Brain microvascular endothelial cell (primary cell): Measurements from ENCODE around the gene NECAB3.

Source experiments
- DNase-seq: peaks from one replicate; pipeline ENCODE4 v3.0.0-alpha.2; 2020
- H3K27ac ChIP-seq: fragments of 250-450 bp; sonication (Bioruptor Pico); 2 replicates; pipeline ENCODE4 v1.5.1; 2020; ENCODE audit warnings: mild to moderate bottlenecking, moderate library complexity
- H3K27me3 ChIP-seq: fragments of 250-450 bp; sonication (Bioruptor Pico); replicated peaks from 2 replicates; pipeline ENCODE4 v1.5.1; 2020; ENCODE audit warnings: mild to moderate bottlenecking
- H3K36me3 ChIP-seq: fragments of 250-450 bp; sonication (Bioruptor Pico); replicated peaks from 2 replicates; pipeline ENCODE4 v1.5.1; 2020; ENCODE audit warnings: mild to moderate bottlenecking
- H3K4me3 ChIP-seq: 2 replicates; pipeline ENCODE4 v1.5.1; 2011; ENCODE audit warnings: low read depth, mild to moderate bottlenecking, control low read depth, low read length, moderate library complexity
- in situ Hi-C: cut with HindIII; loops from 2 replicates; pipeline ENCODE4 v1.10.0; 2017; ENCODE audit warnings: low sequenced_read_pairs, low pct_ligation_motif_present
- TF ChIP-seq, protein P1 (sequence below): IDR thresholded peaks from 2 replicates; pipeline ENCODE4 v1.5.1; 2011; ENCODE audit warnings: low read depth, mild to moderate bottlenecking, moderate library complexity, low read length, control low read depth, inconsistent platforms; ENCODE audit errors: missing control alignments

Gene NECAB3

DNA sequence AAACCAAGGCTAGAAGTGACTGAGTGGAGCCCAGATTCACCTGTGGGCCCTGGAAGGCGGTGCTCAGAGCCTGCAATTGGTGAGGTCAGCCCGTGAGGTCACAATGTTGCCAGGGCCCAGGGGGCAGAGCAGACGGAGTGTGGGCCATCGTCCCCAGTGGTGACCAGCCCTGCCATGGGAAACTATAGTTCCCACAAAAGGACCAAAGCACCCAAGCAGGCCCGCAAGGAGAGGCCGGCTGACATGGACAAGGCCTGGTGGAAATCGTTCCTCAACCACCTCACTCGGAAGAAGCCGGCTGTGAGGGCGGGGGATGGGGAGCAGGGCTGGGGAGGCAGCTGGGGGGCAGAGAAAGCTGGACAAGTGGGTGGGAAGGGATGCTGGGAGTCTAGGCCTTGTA lies 12.1 kb downstream of the NECAB3 start, which contains the start of gene C20orf144:
TSS of gene C20orf144 (plus strand) at position 156 of the 400 bp plus-strand sequence. CDS start at position 175, 19 bp downstream.
- no peaks in the 10 kb centered on the region for H3K36me3 ChIP-seq
- no peak for DNase-seq
- H3K4me3 ChIP-seq: peak within 1 kb of the TSS; percentile 73
- H3K27me3 ChIP-seq: no peaks in the 10 kb centered on the region
- in situ Hi-C loops: no loop called here
- TF ChIP-seq, protein P1, sequence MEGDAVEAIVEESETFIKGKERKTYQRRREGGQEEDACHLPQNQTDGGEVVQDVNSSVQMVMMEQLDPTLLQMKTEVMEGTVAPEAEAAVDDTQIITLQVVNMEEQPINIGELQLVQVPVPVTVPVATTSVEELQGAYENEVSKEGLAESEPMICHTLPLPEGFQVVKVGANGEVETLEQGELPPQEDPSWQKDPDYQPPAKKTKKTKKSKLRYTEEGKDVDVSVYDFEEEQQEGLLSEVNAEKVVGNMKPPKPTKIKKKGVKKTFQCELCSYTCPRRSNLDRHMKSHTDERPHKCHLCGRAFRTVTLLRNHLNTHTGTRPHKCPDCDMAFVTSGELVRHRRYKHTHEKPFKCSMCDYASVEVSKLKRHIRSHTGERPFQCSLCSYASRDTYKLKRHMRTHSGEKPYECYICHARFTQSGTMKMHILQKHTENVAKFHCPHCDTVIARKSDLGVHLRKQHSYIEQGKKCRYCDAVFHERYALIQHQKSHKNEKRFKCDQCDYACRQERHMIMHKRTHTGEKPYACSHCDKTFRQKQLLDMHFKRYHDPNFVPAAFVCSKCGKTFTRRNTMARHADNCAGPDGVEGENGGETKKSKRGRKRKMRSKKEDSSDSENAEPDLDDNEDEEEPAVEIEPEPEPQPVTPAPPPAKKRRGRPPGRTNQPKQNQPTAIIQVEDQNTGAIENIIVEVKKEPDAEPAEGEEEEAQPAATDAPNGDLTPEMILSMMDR: no peak
- no peak within 1 kb of the TSS for H3K27ac ChIP-seq

DNA sequence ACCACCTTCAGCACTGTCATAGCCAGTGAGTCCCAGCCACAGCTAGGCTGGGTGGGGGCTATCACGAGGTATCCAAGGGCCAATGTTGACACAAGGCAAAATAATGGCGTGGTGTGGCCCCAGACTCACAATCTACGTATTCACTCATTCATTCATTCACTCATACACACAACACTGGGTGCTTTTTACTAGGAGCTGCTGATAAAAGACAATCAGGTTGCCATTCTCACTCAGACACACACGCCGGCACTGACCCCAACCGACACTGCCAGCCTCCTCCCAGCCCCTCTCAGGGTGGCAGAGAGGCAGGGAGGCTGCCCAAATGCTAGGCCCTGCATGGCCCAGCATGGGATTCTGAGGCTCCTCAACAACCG lies 13.6 kb downstream of the NECAB3 start:
- TF ChIP-seq, protein P1: no peak
- H3K36me3 ChIP-seq: no peaks in the 10 kb centered on the region
- DNase-seq: no peak
- no peak overlapping the region for H3K27ac ChIP-seq
- in situ Hi-C loops: no loop called here
- H3K4me3 ChIP-seq: no peak overlapping the region
- H3K27me3 ChIP-seq: no peaks in the 10 kb centered on the region

DNA sequence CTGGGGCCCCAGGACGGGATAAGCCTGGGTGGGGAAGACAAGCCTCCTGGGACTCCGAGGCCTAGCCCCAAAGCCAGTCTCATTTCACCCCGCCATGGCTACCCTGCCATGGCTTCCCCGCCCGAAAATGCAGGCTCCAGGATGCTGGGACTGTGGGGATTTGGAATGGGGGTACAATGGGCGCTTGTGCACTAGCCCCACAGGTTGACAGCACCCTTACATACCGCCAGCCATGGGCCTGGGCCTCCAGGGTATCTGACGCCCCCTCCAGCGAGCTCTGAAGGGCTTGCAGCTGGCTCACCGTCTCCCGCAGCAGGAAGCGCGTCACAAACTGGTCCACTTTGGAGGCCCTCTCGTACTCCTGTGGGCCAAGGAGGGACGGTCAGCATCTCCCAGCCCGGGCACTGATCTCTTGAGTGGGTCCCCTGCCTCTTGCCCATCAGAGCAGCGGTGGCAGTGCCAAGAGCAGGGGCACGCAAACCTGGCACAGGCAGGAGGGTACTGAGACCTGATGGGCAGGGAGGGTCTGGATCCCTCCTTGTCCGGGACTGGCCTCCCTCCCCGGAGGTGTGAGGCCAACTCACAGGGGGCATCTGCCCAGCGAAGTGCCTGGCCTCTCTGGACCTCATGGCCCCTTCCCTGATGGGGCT lies 14.1 kb downstream of the NECAB3 start:
- Histone ChIP-seq H3K36me3 (no peaks in the 10 kb centered on the region), H3K4me3 (no peak overlapping the region), H3K27me3 (no peaks in the 10 kb centered on the region), H3K27ac (no peak overlapping the region)
- TF ChIP-seq, protein P1: no peak
- no peak for DNase-seq
- in situ Hi-C loops: no loop called here

DNA sequence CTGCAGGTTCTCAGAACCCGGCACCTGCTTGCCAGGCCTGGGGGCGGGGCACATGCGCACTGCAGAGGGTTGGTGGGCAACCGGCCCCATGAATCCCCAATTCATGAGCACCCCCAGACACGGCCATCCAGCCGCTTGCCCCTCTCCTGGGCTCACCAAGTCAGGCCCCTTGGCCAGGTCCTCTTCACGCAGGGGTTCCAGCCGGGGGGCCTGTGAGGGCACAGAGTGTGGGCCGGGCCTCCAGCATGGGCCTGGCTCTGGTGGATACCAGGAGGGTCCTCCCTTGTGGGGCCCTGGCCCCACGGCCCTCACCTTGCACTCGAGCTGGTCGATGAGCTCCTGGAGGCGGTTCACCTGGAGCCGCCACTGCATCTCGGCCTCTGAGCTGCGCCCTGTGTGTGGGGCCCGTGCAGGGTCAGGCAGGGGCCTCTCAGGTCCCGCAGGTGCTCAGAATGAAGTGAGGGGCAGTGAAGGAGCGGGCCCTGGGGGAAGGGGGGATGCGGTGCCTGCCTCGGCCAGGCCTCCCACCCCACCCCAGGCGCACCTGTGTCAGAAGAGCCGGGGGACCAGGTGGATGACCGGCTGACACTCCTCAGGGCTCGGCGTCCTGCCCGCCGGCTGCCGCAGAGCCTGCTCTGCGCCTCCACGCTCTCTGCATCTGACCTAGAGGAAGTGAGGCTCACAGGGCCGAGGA lies 14.7 kb downstream of the NECAB3 start:
- no peak for DNase-seq
- no peak overlapping the region for H3K27ac ChIP-seq
- H3K36me3 ChIP-seq: no peaks in the 10 kb centered on the region
- TF ChIP-seq, protein P1: no peak
- H3K4me3 ChIP-seq: no peak overlapping the region
- in situ Hi-C loops: no loop called here
- no peaks in the 10 kb centered on the region for H3K27me3 ChIP-seq

DNA sequence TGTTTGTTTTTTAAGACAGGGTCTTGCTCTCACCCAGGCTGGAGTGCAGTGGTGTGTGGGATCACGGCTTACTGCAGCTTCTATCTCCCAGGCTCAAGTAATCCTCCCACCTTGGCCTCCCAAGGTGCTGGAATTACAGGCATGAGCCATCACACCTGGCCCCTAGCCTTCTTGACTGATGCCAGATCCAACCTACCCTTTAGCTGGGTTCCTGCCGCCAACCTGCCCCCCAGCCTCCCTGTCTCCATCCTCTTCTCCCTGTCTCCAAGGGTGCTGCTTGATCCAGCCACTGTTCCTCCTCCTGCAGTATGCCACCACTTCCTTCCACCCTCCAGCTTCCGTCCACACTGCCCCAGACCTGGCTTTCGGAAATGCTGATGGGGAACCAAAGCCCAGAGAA lies 15.3 kb downstream of the NECAB3 start:
- TF ChIP-seq, protein P1: no peak
- no peaks in the 10 kb centered on the region for H3K36me3 ChIP-seq
- H3K27me3 ChIP-seq: no peaks in the 10 kb centered on the region
- H3K4me3 ChIP-seq: no peak overlapping the region
- H3K27ac ChIP-seq: no peak overlapping the region
- in situ Hi-C loops: no loop called here
- DNase-seq: no peak

DNA sequence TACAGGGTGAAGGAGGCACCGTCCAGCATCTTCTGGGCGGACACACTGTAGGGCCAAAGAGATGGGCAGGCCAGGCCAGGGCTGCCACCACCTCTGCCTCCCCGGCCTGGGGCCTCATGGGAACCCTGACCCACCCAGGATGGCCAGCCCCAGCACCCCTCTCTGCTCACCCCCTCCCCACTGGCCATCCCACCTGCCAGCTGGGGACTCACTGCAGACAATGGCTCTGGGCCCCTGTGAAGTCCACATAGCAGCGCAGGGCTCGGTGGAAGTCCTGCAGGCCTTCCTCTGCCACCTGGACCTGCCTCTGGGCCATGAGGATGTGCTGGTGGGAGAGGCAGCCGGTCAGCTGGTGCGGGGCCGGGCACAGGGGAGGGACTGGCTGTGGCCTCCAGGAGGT lies 15.7 kb downstream of the NECAB3 start:
- no peak overlapping the region for H3K4me3 ChIP-seq
- no peaks in the 10 kb centered on the region for H3K27me3 ChIP-seq
- no peaks in the 10 kb centered on the region for H3K36me3 ChIP-seq
- TF ChIP-seq, protein P1: no peak
- in situ Hi-C loops: no loop called here
- no peak for DNase-seq
- H3K27ac ChIP-seq: no peak overlapping the region
